Left kidney (tissue), 2 donors: ENCODE data around the gene SCEL. TPM values are rescaled to one million over a fixed set of nuclear protein-coding genes. Genes with fewer than 3 reads are reported as not detected.

ENCODE experiments used
- DNase-seq: peaks from one replicate; pipeline ENCODE4 v3.0.0-alpha.2; 2013
- polyA plus RNA-seq: library from polyadenylated mRNA; unstranded; fragments of 120-200 nt; gene quantifications from one replicate; pipeline ENCODE4 v1.2.1, GENCODE V29; 2013; ENCODE audit not compliant: insufficient read length

The SCEL gene
- polyA plus RNA-seq, 1 donor: not detected

DNA sequence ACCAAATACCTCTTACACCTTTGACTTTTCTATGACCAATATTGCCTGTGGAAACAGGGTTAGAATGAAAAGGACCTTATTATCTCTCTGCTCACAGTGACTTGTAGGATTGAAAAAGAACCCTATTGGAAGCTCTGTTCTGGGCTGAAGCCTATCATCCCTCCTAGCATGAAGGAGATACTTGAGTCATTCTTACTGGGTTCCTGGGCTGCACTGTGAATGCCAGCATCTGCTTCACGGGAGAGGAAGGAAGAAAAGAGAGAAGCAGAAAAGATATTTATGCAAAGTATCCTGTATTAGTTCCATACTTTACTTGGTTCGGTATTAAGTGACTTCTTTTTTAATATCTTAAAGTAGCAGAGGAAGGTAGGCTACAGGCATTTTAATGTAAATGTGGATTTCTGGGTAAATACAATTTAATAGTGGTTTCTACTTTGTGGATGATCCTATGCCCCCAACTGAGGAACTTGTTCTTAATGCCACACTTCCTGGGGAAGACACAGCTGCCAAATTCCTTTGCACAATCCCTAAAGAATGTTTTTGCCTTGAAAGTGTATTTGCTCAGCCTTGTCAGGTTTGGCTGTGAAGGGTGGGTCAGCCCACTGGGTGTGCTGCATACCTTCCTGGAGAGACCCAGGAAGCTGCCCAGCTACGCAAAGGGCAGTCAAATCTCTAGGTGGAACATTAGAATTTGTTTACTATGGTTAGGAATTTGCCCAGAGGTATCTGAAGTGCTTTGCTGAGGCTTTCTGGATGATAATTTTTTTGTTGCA is 13.7 kb upstream of the SCEL start:
- DNase-seq: no peak

DNA sequence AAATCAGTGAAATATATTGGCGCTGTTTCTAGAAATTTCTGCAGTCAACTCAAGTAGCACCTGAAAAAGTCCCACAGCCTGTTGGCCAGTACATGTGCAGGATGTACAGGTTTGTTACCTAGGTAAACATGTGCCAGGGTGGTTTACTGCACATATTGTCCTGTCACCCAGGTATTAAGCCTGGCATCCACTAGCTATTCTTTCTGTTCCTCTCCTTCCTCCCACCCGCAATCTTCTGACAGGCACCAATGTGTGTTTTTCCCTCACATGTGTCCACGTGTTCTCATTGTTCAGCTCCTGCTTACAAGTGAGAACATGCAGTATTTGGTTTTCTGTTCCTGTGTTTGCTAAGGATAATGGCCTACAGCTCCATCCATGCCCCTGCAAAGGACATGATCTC is 13.1 kb upstream of the SCEL start:
- DNase-seq: no peak

GRCh38 chr13:77523386-77523785 is 12.1 kb upstream of the SCEL start:
- no peak for DNase-seq

GRCh38 chr13:77523834-77524728 is 11.4 kb upstream of the SCEL start:
- no peak for DNase-seq

DNA sequence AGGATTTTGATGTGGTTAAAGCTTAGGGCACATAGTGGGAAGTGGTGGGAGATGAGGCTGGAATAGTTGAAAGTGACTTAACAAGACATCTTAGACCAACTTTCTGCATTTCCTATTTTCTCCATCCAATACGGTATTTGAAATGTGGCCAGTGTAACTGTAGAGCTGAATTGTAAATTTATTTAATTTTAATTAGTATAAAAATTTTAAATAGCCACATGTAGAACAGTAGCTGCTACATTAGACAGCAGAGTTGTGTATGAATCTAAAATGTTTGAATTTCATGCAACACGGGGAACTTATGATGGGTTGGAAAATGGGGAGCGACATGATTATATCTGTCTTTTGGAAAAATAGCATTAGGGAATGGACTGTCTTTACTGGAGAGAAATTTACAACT is 7.1 kb upstream of the SCEL start:
- no peak for DNase-seq

GRCh38 chr13:77528834-77529500 is 6.5 kb upstream of the SCEL start:
- DNase-seq: no peak

DNA sequence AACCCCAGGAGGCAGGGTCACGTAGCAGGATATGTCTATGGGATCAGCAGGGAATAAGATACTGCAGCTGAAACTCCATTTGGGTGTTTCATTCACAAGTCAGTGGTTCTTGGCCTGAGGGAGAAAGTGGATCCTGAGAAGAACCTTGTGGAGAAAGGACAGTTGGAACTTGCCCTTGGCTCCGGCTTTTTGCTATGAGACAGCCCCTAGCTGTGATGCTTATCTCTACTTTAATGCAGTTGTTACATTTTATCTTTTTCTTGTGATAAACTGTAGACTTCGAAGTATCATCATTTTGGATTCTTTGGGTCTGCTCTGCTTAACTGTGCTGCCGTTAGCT is 6.0 kb upstream of the SCEL start:
- no peak for DNase-seq

- no peak for DNase-seq
These were observed 4.6 kb upstream of the SCEL start for GRCh38 chr13:77530875-77531274.

DNA sequence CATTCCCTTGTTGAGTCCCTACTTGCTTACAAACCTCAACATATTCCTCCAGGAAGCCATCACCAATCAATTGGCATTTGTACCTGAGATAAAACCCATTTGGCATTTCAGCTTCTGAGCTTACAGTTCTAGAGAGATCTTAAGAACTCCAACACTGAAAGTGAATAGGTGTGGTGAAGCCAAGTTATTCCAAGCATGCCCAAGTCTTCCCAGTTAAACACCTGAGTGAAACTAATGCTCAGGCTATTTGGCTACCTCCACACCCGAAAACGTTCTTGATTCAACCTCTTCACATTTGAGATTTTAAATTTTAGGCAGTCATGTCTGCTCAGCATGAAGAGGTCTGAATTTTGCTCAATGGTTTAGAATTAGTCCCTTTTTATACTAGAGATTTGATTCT is 2.5 kb upstream of the SCEL start:
- DNase-seq: no peak

- DNase-seq: no peak
These were observed 1.4 kb upstream of the SCEL start for GRCh38 chr13:77533875-77534788.

GRCh38 chr13:77536358-77536757 is 852 bp downstream of the SCEL start:
- DNase-seq: no peak

GRCh38 chr13:77537289-77537919 is 1.9 kb downstream of the SCEL start:
- no peak for DNase-seq

DNA sequence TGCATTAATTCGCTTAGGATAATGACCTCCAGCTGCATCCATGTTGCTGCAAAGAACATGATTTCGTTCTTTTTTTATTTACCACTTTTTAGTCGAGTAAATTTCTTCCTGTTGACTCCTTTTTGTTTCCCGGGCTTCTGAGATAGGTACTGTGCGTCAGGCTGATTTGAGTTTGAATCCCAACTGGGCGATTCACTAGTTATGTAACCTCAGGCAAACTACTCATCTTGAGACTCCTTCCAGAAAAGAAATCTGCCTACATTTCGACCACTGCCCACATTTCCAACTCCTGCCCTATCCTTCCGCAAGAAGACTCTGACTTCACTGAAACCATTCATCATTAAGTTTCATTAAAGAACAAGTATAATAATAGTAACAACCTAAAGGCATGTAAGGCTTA is 8.2 kb downstream of the SCEL start:
- DNase-seq: no peak

DNA sequence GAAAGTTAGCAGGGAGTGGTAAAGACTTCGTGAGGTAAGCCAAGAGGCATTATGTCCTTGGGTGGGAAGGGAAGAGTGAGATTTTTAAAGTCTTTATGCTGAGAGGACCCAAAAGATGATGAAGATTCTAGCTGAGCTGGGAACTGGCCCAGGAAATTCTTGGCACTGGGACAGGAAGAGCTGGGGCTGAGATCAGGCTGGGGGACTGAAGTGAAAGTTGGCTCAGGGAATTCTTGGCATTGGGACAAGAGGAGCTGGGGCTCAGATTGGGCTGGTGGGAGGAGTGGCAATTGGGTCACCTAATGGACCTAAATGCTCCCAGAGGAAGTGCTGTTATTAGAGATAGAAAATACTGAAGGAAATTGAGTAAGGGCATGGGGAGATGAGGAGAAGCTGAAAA is 8.8 kb downstream of the SCEL start:
- peak; percentile 17 for DNase-seq

GRCh38 chr13:77544758-77545338 is 9.3 kb downstream of the SCEL start:
- DNase-seq: no peak

GRCh38 chr13:77545626-77546412 is 10.3 kb downstream of the SCEL start:
- no peak for DNase-seq

DNA sequence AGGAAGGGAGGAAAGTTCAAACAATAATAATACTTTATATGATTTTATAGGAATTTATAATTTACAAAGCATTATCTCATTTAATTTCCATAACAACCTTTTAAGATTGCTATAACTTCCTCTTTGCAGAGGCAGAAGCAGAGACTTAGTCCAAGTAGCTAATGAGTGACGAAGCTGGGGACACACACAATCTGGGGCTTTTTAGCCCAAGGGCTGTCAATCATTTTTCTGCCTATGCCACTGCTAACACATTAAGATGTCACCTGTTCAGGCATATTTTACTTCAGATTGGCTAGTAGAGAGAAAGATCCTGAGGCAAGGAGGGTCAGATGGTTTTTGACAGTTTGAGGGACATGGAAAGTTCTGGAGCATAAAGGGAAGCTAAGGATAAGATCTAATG is 12.6 kb downstream of the SCEL start:
- DNase-seq: no peak

- no peak for DNase-seq
These were observed 13.1 kb downstream of the SCEL start for GRCh38 chr13:77548594-77548993.

DNA sequence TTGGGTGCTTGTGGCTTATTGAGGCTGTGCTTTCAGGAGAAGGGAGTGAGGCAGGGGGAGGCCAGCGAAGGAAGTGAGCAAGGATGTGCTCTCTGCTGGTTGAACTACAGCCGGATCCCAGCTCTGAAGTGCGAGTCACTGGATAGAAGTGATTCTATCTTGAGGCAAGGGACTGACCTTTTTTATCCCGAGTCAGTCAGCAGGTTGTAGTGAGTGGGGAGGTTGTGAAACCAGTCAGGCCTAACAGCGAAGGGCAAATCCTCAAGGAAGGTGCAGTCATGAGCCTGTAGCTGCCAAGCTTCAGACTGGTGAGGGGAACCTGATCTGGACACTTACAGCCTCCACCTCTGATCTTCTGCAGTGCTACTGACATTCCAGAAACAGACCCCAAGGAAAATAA is 18.6 kb downstream of the SCEL start:
- peak; percentile 19 for DNase-seq

- no peak for DNase-seq
These were observed 19.7 kb downstream of the SCEL start for GRCh38 chr13:77555246-77555645.
